ENCODE results near the gene GPATCH11. TPM values are rescaled to one million over a fixed set of nuclear protein-coding genes. Genes with fewer than 3 reads are reported as not detected.

Gene GPATCH11
- total RNA-seq, 1 donor = 6.2 TPM

DNA sequence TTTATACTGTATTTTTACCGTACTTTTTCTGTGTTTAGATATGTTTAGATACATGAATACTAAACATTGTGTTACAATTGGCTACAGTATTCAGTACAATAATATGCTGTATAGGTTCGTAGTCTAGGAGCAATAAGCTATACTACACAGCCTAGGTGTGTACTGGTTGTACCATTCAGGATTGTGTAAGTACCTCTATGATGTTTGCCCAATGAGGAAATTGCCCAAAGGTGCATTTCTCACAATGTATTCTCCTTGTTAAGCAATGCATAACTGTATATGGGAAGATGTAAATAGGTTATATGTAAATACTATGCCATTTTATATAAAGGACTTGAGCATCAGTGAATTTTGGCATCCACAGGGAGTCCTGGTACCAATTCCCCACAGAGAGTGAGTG, 61.7 kb downstream of the GPATCH11 start:
- H3K4me3 ChIP-seq (ENCODE audit: insufficient read depth, low read length) = no peak overlapping the region
- H3K27ac ChIP-seq (ENCODE audit: low read depth, low read length) = no peak overlapping the region
- no peaks in the 10 kb centered on the region for H3K9me3 ChIP-seq (ENCODE audit: low read depth, low read length)
- DNase-seq (ENCODE audit: insufficient read length, low spot score, missing footprints) = no peak
- no peak overlapping the region for H2AFZ ChIP-seq (ENCODE audit: low read length)
- H4K20me1 ChIP-seq (ENCODE audit: insufficient read depth, low read length) = peaks cover 9% of the 10 kb centered on the region
- no peak overlapping the region for H3K4me2 ChIP-seq (ENCODE audit: insufficient read depth, low read length)
- no peaks in the 10 kb centered on the region for H3K27me3 ChIP-seq (ENCODE audit: insufficient read depth, low read length)
- H3K79me2 ChIP-seq (ENCODE audit: insufficient read depth, low read length) = peaks cover 27% of the 10 kb centered on the region
- peaks cover 2% of the 10 kb centered on the region for H3K4me1 ChIP-seq (ENCODE audit: insufficient read depth, low read length)
- H3K36me3 ChIP-seq (ENCODE audit: insufficient read depth, low read length) = peaks cover 53% of the 10 kb centered on the region
- TF ChIP-seq, protein P1, sequence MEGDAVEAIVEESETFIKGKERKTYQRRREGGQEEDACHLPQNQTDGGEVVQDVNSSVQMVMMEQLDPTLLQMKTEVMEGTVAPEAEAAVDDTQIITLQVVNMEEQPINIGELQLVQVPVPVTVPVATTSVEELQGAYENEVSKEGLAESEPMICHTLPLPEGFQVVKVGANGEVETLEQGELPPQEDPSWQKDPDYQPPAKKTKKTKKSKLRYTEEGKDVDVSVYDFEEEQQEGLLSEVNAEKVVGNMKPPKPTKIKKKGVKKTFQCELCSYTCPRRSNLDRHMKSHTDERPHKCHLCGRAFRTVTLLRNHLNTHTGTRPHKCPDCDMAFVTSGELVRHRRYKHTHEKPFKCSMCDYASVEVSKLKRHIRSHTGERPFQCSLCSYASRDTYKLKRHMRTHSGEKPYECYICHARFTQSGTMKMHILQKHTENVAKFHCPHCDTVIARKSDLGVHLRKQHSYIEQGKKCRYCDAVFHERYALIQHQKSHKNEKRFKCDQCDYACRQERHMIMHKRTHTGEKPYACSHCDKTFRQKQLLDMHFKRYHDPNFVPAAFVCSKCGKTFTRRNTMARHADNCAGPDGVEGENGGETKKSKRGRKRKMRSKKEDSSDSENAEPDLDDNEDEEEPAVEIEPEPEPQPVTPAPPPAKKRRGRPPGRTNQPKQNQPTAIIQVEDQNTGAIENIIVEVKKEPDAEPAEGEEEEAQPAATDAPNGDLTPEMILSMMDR (IDR thresholded peaks at IDR 0.05; ENCODE audit: extremely low read depth, low read depth, low read length) = no peak

- TF ChIP-seq, protein P1 (IDR thresholded peaks at IDR 0.05; ENCODE audit: extremely low read depth, low read depth, low read length) = no peak
- Histone ChIP-seq H3K79me2 (ENCODE audit: insufficient read depth, low read length) (peaks cover 49% of the 10 kb centered on the region), H3K27ac (ENCODE audit: low read depth, low read length) (no peak overlapping the region), H3K4me2 (ENCODE audit: insufficient read depth, low read length) (no peak overlapping the region), H3K9me3 (ENCODE audit: low read depth, low read length) (no peaks in the 10 kb centered on the region), H3K4me1 (ENCODE audit: insufficient read depth, low read length) (peaks cover 5% of the 10 kb centered on the region), H3K27me3 (ENCODE audit: insufficient read depth, low read length) (no peaks in the 10 kb centered on the region), H3K4me3 (ENCODE audit: insufficient read depth, low read length) (no peak overlapping the region), H2AFZ (ENCODE audit: low read length) (no peak overlapping the region), H4K20me1 (ENCODE audit: insufficient read depth, low read length) (peaks cover 15% of the 10 kb centered on the region), H3K36me3 (ENCODE audit: insufficient read depth, low read length) (peaks cover 43% of the 10 kb centered on the region)
- DNase-seq (ENCODE audit: insufficient read length, low spot score, missing footprints) = no peak
These were observed 64.0 kb downstream of the GPATCH11 start for GRCh38 chr2:37148325-37148724.

Other genes starting within 250 kb of the GPATCH11 start
- 21.4 and 25.0 TPM in 2 replicates for gene STRN, start 118.0 kb upstream of the GPATCH11 start, total RNA-seq
- 29.2 and 29.3 TPM in 2 replicates for gene HEATR5B, start 146 bp upstream of the GPATCH11 start, total RNA-seq
- gene EIF2AK2, start 72.5 kb downstream of the GPATCH11 start, total RNA-seq = 42.3 and 45.1 TPM in 2 replicates
- gene SULT6B1, start 104.2 kb downstream of the GPATCH11 start, total RNA-seq = not detected in 2 replicates
- gene CEBPZOS, start 112.0 kb downstream of the GPATCH11 start, total RNA-seq = 20.6 and 21.4 TPM in 2 replicates
- 33.3 and 36.6 TPM in 2 replicates for gene CEBPZ, start 147.1 kb downstream of the GPATCH11 start, total RNA-seq
- 16.6 and 16.8 TPM in 2 replicates for gene NDUFAF7, start 147.1 kb downstream of the GPATCH11 start, total RNA-seq
- 62.5 and 68.0 TPM in 2 replicates for gene PRKD3, start 240.3 kb downstream of the GPATCH11 start, total RNA-seq

Measured in osteoblast (primary cell).